Natural killer cell (primary cell): Measurements from ENCODE around the gene LTB. TPM values are rescaled to one million over a fixed set of nuclear protein-coding genes. Genes with fewer than 3 reads are reported as not detected.
A peak's percentile ranks its signal among the peaks of the same experiment; 100 is the strongest.

Experiments used
- ATAC-seq, 3 donors: fragments of 150-1000 bp in 2 of 3; fragments of 200-7000 bp in 1 of 3; cut with Tn5 transposase; 1 replicate in 1 of 3; 2 replicates in 2 of 3; pipeline ENCODE4 v1.10.0; 2021; ENCODE audit warnings: mild to moderate bottlenecking in 2 of 3, moderate library complexity in 2 of 3
- DNase-seq, 2 donors: peaks; one replicate each; pipeline versions ENCODE4 v3.0.0 to v3.0.0-alpha.2; 2013 to 2021; ENCODE audit warnings: mixed read lengths in 1 of 2
- H3K27ac ChIP-seq: one replicate; pipeline ENCODE4 v1.5.1; 2013; ENCODE audit warnings: mild to moderate bottlenecking, low read length
- H3K27me3 ChIP-seq: one replicate; pipeline ENCODE4 v1.6.1; 2013; ENCODE audit warnings: low read length; ENCODE audit not compliant: control insufficient read depth, insufficient read depth
- H3K36me3 ChIP-seq: one replicate; pipeline ENCODE4 v1.6.1; 2013; ENCODE audit warnings: low read length; ENCODE audit not compliant: control insufficient read depth, insufficient read depth
- H3K4me1 ChIP-seq: one replicate; pipeline ENCODE4 v1.6.1; 2013; ENCODE audit warnings: low read length; ENCODE audit not compliant: control insufficient read depth, insufficient read depth
- H3K4me3 ChIP-seq: one replicate; pipeline ENCODE4 v1.5.1; 2013; ENCODE audit warnings: low read length
- H3K9me3 ChIP-seq: one replicate; pipeline ENCODE4 v1.6.1; 2013; ENCODE audit warnings: low read length; ENCODE audit not compliant: control insufficient read depth, insufficient read depth
- H3K27ac Mint-ChIP-seq, 2 donors: one replicate each; pipeline ENCODE4 v1.8.0; 2022; ENCODE audit warnings: mild to moderate bottlenecking in 2 of 2, mixed read lengths in 2 of 2, moderate library complexity in 1 of 2
- H3K27me3 Mint-ChIP-seq, 2 donors: one replicate each; pipeline ENCODE4 v1.8.0; 2022; ENCODE audit warnings: low read depth in 2 of 2, mixed read lengths in 2 of 2
- H3K36me3 Mint-ChIP-seq: one replicate; pipeline ENCODE4 v1.8.0; 2022; ENCODE audit warnings: mixed read lengths
- H3K4me1 Mint-ChIP-seq, 2 donors: one replicate each; pipeline ENCODE4 v1.8.0; 2022; ENCODE audit warnings: mixed read lengths in 2 of 2
- H3K4me3 Mint-ChIP-seq: one replicate; pipeline ENCODE4 v1.8.0; 2022; ENCODE audit warnings: mild to moderate bottlenecking, moderate library complexity, mixed read lengths
- H3K9me3 Mint-ChIP-seq, 2 donors: one replicate each; pipeline ENCODE4 v1.8.0; 2022; ENCODE audit warnings: mixed read lengths in 2 of 2
- CTCF ChIP-seq: fragments of 200-600 bp; IDR thresholded peaks from one replicate; pipeline ENCODE4 v1.8.0; 2022; ENCODE audit warnings: antibody characterized with exemption
- WGBS: methylation state at CpG from one replicate; pipeline ENCODE4 v1.1.7; 2013; ENCODE audit warnings: missing lambda C conversion rate; ENCODE audit not compliant: insufficient coverage; 5-methylcytosine and 5-hydroxymethylcytosine counted together
- intact Hi-C: fragments of 100-400 bp; cut with micrococcal nuclease; formaldehyde crosslinking; loops from one replicate; pipeline ENCODE4 v1.14.2; 2022
- total RNA-seq, 4 donors: library from RNA; stranded (reverse); fragments of 120-200 nt in 1 of 4; gene quantifications; one replicate each; pipeline versions ENCODE4 v1.2.3 to v1.2.4, GENCODE V29; 2013 to 2022

The LTB gene
- total RNA-seq, 3 donors from 2014 or later (not counting 1 experiment from before 2014, with no cell fraction given): 17.7 to 42.1 (median 32.6) TPM

- Mint-ChIP-seq H3K4me3 (no peak overlapping the region), H3K4me1 (peaks cover 6 to 30% of the 10 kb centered on the region in 2 donors), H3K36me3 (peaks cover 24% of the 10 kb centered on the region), H3K9me3 (no peaks in the 10 kb centered on the region), H3K27me3 (no peaks in the 10 kb centered on the region), H3K27ac (peak overlapping the region; percentile 26 to 54)
- 95% methylated on average over 25 of the region's 25 CpGs for WGBS
- intact Hi-C loops: no loop called here
- DNase-seq: no peak
- Histone ChIP-seq H3K4me1 (no peaks in the 10 kb centered on the region), H3K4me3 (no peak overlapping the region), H3K9me3 (no peaks in the 10 kb centered on the region), H3K27ac (no peak overlapping the region), H3K27me3 (no peaks in the 10 kb centered on the region), H3K36me3 (peaks cover 94% of the 10 kb centered on the region)
- TF ChIP-seq CTCF: no peak
- no peak for ATAC-seq
These were observed 48.1 kb upstream of the LTB start for GRCh38 chr6:31630177-31630934.

- H3K36me3 Mint-ChIP-seq: peaks cover 24% of the 10 kb centered on the region
These were observed 46.8 kb upstream of the LTB start for GRCh38 chr6:31629014-31629413.

GRCh38 chr6:31627690-31628287, 45.6 kb upstream of the LTB start:
- no peak overlapping the region for H3K27ac ChIP-seq
- WGBS: 98% methylated on average over 19 of the region's 19 CpGs
- no peaks in the 10 kb centered on the region for H3K4me1 ChIP-seq
- Mint-ChIP-seq H3K27me3 (no peaks in the 10 kb centered on the region), H3K4me1 (peaks cover 8 to 21% of the 10 kb centered on the region in 2 donors), H3K9me3 (no peaks in the 10 kb centered on the region), H3K4me3 (no peak overlapping the region), H3K36me3 (peaks cover 24% of the 10 kb centered on the region), H3K27ac (peak overlapping the region; percentile 39 to 43)
- intact Hi-C loops: no loop called here
- DNase-seq (no peak), ATAC-seq (no peak)
- H3K9me3 ChIP-seq: no peaks in the 10 kb centered on the region
- no peak for TF ChIP-seq CTCF
- no peaks in the 10 kb centered on the region for H3K27me3 ChIP-seq
- peaks cover 86% of the 10 kb centered on the region for H3K36me3 ChIP-seq
- H3K4me3 ChIP-seq: no peak overlapping the region

More at GRCh38 chr6:31629014-31629413, 46.8 kb upstream of the LTB start:
- Histone ChIP-seq H3K4me1 (no peaks in the 10 kb centered on the region), H3K27me3 (no peaks in the 10 kb centered on the region), H3K27ac (no peak overlapping the region), H3K4me3 (no peak overlapping the region), H3K9me3 (no peaks in the 10 kb centered on the region), H3K36me3 (peaks cover 92% of the 10 kb centered on the region)
- ATAC-seq (no peak), DNase-seq (no peak)
- no peak for TF ChIP-seq CTCF
- H3K9me3 Mint-ChIP-seq: no peaks in the 10 kb centered on the region
- H3K27ac Mint-ChIP-seq: no peak overlapping the region
- 94% methylated on average over 7 of the region's 7 CpGs for WGBS
- intact Hi-C loops: no loop called here
- H3K27me3 Mint-ChIP-seq: no peaks in the 10 kb centered on the region
- H3K4me1 Mint-ChIP-seq: peaks cover 6 to 28% of the 10 kb centered on the region in 2 donors
- H3K4me3 Mint-ChIP-seq: no peak overlapping the region
